PC-9 (cell line): ENCODE data around the gene MYOM1. TPM values are rescaled to one million over a fixed set of nuclear protein-coding genes. Genes with fewer than 3 reads are reported as not detected.
"Not testable (repeated sequence)": the region's sequence is repeated elsewhere in the genome, so short reads cannot be mapped to it uniquely, and the experiment has no call there.

Source experiments
- BruUV-seq: library from RNA; stranded (reverse); fragments of 400-500 nt; replicated peaks from 2 replicates; lab custom pipeline; 2021; lab: Mats Ljungman, UMichigan
- CTCF ChIA-PET: fragments of 300-600 bp; sonication (Branson Sonifier 250); formaldehyde crosslinking; loops from one replicate; lab custom pipeline; 2022; ENCODE audit warnings: antibody characterized with exemption; lab: Charles Lee
- POLR2A ChIA-PET: fragments of 300-600 bp; sonication (Branson Sonifier 250); formaldehyde crosslinking; loops from one replicate; lab custom pipeline; 2022; ENCODE audit warnings: antibody characterized with exemption; ENCODE audit not compliant: unreplicated experiment; lab: Charles Lee
- DNase-seq, 2 experiments: peaks; one replicate each; pipeline versions ENCODE4 v3.0.0 to v3.0.0-alpha.2; 2015 to 2022; ENCODE audit warnings: mixed read lengths in 1 of 2
- H2AFZ ChIP-seq: fragments of 200-600 bp; sonication (generic); 2 replicates; pipeline ENCODE4 v1.8.1; 2017; ENCODE audit warnings: antibody characterized with exemption
- H3F3A ChIP-seq: fragments of 200-600 bp; sonication (generic); 2 replicates; pipeline ENCODE4 v1.8.1; 2017; ENCODE audit warnings: antibody characterized with exemption, mild to moderate bottlenecking, low read depth; ENCODE audit not compliant: insufficient read depth
- H3K27ac ChIP-seq: fragments of 200-600 bp; sonication (generic); 2 replicates; pipeline ENCODE4 v1.6.1; 2016; ENCODE audit warnings: mixed run types
- H3K27me3 ChIP-seq: fragments of 200-600 bp; sonication (generic); 2 replicates; pipeline ENCODE4 v1.6.1; 2016; ENCODE audit warnings: low read depth, mixed run types; ENCODE audit not compliant: insufficient read depth
- H3K36me3 ChIP-seq: fragments of 200-600 bp; sonication (generic); 2 replicates; pipeline ENCODE4 v1.6.1; 2016; ENCODE audit warnings: low read depth, mixed run types
- H3K4me1 ChIP-seq: fragments of 200-600 bp; sonication (generic); replicated peaks from 2 replicates; pipeline ENCODE4 v1.6.1; 2016; ENCODE audit warnings: mixed run types; ENCODE audit not compliant: insufficient read depth
- H3K4me2 ChIP-seq: fragments of 200-600 bp; sonication (generic); 2 replicates; pipeline ENCODE4 v1.6.1; 2017; ENCODE audit warnings: mixed run types
- H3K4me3 ChIP-seq: fragments of 200-600 bp; sonication (generic); 2 replicates; pipeline ENCODE4 v1.6.1; 2016; ENCODE audit warnings: mixed run types
- H3K79me2 ChIP-seq: fragments of 200-600 bp; sonication (generic); 2 replicates; pipeline ENCODE4 v1.6.1; 2017; ENCODE audit warnings: low read depth, mixed run types
- H3K9me2 ChIP-seq: fragments of 200-600 bp; sonication (generic); 2 replicates; pipeline ENCODE4 v1.8.1; 2017; ENCODE audit warnings: mild to moderate bottlenecking; ENCODE audit not compliant: insufficient read depth
- H3K9me3 ChIP-seq: fragments of 200-600 bp; sonication (generic); 2 replicates; pipeline ENCODE4 v1.8.1; 2016; ENCODE audit warnings: low read depth; ENCODE audit not compliant: insufficient read depth
- H4K20me1 ChIP-seq: fragments of 200-600 bp; sonication (generic); 2 replicates; pipeline ENCODE4 v1.8.1; 2017; ENCODE audit not compliant: insufficient read depth
- EZH2 ChIP-seq: fragments of 200-600 bp; sonication (generic); IDR thresholded peaks from 2 replicates; pipeline ENCODE4 v1.8.0; 2017; ENCODE audit warnings: antibody characterized with exemption, low read depth
- intact Hi-C: fragments of 100-400 bp; cut with micrococcal nuclease; formaldehyde crosslinking; loops from one replicate; pipeline ENCODE4 v1.10.0; 2022; ENCODE audit not compliant: unreplicated experiment
- total RNA-seq: library from RNA; stranded (reverse); gene quantifications from 2 replicates; pipeline ENCODE4 v1.2.3, GENCODE V29; 2021
- TF ChIP-seq, protein P1 (sequence below): fragments of 200-600 bp; sonication (generic); conservative IDR thresholded peaks from 2 replicates; pipeline ENCODE4 v1.6.1; 2017; ENCODE audit warnings: mixed run types, antibody characterized with exemption, mild to moderate bottlenecking, moderate library complexity

Gene MYOM1
- total RNA-seq, 1 experiment from 2014 or later = 1.3 TPM

- intact Hi-C loops = no loop called here
- no peaks in the 10 kb centered on the region for H3K79me2 ChIP-seq
- no peak overlapping the region for H3K27ac ChIP-seq
- no peaks in the 10 kb centered on the region for H4K20me1 ChIP-seq
- no peaks in the 10 kb centered on the region for H3K36me3 ChIP-seq
- TF ChIP-seq, protein P1, sequence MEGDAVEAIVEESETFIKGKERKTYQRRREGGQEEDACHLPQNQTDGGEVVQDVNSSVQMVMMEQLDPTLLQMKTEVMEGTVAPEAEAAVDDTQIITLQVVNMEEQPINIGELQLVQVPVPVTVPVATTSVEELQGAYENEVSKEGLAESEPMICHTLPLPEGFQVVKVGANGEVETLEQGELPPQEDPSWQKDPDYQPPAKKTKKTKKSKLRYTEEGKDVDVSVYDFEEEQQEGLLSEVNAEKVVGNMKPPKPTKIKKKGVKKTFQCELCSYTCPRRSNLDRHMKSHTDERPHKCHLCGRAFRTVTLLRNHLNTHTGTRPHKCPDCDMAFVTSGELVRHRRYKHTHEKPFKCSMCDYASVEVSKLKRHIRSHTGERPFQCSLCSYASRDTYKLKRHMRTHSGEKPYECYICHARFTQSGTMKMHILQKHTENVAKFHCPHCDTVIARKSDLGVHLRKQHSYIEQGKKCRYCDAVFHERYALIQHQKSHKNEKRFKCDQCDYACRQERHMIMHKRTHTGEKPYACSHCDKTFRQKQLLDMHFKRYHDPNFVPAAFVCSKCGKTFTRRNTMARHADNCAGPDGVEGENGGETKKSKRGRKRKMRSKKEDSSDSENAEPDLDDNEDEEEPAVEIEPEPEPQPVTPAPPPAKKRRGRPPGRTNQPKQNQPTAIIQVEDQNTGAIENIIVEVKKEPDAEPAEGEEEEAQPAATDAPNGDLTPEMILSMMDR = no peak
- no peak for TF ChIP-seq EZH2
- no peak overlapping the region for H2AFZ ChIP-seq
- ChIA-PET CTCF (no interaction called here), POLR2A (no interaction called here)
- H3K4me2 ChIP-seq = no peak overlapping the region
- BruUV-seq = no TSS peak
- H3K27me3 ChIP-seq = no peaks in the 10 kb centered on the region
- no peaks in the 10 kb centered on the region for H3K9me2 ChIP-seq
- DNase-seq = no peak
- peaks cover 12% of the 10 kb centered on the region for H3K4me1 ChIP-seq
- H3K4me3 ChIP-seq = no peak overlapping the region
- no peaks in the 10 kb centered on the region for H3K9me3 ChIP-seq
- H3F3A ChIP-seq = peaks cover 10% of the 10 kb centered on the region
These were observed 184.1 kb downstream of the MYOM1 start for GRCh38 chr18:3035635-3036034.

DNA sequence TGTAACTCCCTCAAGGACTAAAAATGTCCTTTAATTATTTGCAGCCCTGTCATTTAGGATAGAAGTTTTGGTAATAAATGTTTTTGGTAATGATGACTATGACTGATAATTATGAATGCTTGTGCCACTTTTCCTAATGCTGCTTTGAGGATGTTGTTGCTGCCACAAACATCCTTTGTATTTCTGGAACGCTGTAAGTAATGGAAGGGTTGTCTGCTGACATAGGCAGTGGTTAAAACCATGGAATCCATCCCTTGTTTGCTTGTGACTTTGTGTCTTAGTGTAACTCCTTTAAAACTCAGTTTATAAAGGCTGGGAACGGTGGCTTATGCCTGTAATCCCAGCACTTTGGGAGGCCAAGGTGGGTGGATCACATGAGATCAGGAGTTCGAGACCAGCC lies 187.0 kb downstream of the MYOM1 start:
- CTCF ChIA-PET = no interaction called here
- intact Hi-C loops = no loop called here
- POLR2A ChIA-PET = no interaction called here

DNA sequence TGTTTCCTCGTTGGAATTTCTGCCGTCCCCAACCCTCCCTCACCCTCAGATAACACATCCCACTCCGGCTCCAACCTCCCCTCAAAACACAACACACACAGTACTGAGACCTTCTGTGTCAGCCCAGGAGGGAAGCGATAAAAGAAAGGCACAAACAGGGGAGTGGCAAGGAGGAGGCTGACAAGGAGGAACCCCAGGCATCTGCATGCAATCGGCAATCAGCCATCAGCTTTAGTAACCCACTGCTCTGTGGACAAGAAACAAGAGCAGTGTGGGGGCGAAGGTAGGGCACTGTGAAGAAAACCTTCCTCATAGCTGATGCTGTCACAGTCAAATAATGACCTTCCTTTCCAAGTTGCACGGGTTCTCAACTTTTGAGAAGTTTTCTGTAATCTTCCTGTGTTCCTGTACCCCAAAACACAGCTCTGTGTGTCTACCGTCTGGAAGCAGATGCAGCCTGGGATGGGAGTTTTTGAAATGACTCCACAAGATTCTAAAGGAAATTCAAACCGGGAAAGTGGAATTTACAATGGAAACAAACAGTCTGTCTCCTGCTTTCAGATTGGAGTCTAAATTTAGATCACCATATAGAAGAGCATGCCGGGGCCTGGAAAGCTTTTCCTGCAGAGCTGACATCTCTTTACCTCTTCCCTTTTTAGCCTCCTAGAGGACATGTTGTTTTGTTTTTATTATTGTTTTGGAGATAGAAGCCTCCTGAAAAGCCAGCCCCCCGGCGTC lies 190.4 kb downstream of the MYOM1 start:
- TF ChIP-seq, protein P1 = no peak
- TF ChIP-seq EZH2 = no peak
- Histone ChIP-seq H3K4me3 (no peak overlapping the region), H3K36me3 (no peaks in the 10 kb centered on the region), H4K20me1 (no peaks in the 10 kb centered on the region), H3K4me1 (no peaks in the 10 kb centered on the region), H3K79me2 (no peaks in the 10 kb centered on the region), H3K9me2 (no peaks in the 10 kb centered on the region), H2AFZ (0 out of 2 replicates have a peak overlapping the region, but pooled peaks have one; percentile 32), H3K4me2 (no peak overlapping the region), H3K27ac (no peak overlapping the region), H3K9me3 (no peaks in the 10 kb centered on the region), H3K27me3 (no peaks in the 10 kb centered on the region), H3F3A (peaks cover 9% of the 10 kb centered on the region; the same call in 1 of the 2 replicates)
- DNase-seq = no peak
- intact Hi-C loops = no loop called here
- BruUV-seq = no TSS peak
- CTCF ChIA-PET = no interaction called here
- POLR2A ChIA-PET = no interaction called here

More for the DNA sequence above, 187.0 kb downstream of the MYOM1 start:
- Histone ChIP-seq H3K9me3 (no peaks in the 10 kb centered on the region), H3K79me2 (no peaks in the 10 kb centered on the region), H3F3A (peaks cover 7% of the 10 kb centered on the region), H3K36me3 (no peaks in the 10 kb centered on the region), H3K27me3 (no peaks in the 10 kb centered on the region), H3K4me1 (peaks cover 8% of the 10 kb centered on the region), H4K20me1 (no peaks in the 10 kb centered on the region), H3K4me2 (no peak overlapping the region), H3K4me3 (no peak overlapping the region), H3K9me2 (no peaks in the 10 kb centered on the region), H2AFZ (no peak overlapping the region), H3K27ac (no peak overlapping the region)
- DNase-seq = no peak
- BruUV-seq = no TSS peak
- TF ChIP-seq, protein P1 = no peak
- TF ChIP-seq EZH2 = no peak

DNA sequence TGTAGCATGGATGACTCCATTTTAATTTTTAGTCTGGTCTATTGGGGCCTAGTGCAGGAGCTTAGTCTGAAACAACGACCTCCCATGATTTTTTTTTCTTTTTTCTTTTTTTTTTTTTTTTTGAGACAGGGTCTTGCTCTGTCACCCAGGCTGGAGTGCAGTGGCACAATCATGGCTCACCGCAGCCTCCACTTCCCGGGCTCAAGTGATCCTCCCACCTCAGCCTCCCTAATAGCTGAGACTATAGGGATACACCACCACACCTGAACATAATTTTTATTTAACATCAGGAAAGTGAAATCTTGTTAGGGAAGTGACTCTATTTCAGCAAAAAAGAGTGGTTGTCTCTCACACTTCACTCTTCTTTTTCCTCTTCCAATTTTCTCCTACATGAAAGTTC lies 191.7 kb downstream of the MYOM1 start:
- BruUV-seq, intact Hi-C loops, CTCF ChIA-PET: not testable (repeated sequence)

More for the DNA sequence above, 191.7 kb downstream of the MYOM1 start:
- H3K4me2 ChIP-seq, H3F3A ChIP-seq, H4K20me1 ChIP-seq, H3K36me3 ChIP-seq, H2AFZ ChIP-seq, H3K27ac ChIP-seq, H3K27me3 ChIP-seq, DNase-seq, H3K9me2 ChIP-seq, POLR2A ChIA-PET, H3K9me3 ChIP-seq, H3K79me2 ChIP-seq, H3K4me3 ChIP-seq, H3K4me1 ChIP-seq: not testable (repeated sequence)
